ENCODE data around the gene SHISA9.

The SHISA9 gene

DNA sequence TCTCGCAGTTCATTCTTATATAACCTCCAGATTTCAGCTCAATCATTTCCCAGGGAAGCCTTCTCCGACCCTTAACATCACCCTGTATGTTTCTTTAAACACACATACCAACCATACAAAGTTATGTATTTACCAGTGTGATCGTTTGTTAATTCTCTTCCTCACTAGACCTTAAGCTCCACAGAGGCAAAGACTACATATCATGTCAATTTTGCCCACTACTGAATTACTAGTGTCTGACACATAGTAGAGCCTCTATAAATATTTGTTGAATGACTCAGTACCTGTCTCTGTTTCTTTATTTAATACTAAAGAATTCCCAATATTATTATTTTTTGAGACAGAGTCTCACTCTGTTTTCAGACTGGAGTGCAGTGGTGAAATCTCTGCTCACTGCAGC, 137.2 kb downstream of the SHISA9 start:
- TF ChIP-seq TAF1 (IDR thresholded peaks at IDR 0.05; ENCODE audit: borderline replicate concordance, insufficient read depth, low read length) (no peak), POLR2AphosphoS5 (IDR thresholded peaks at IDR 0.05; ENCODE audit: low read depth, low read length) (no peak), FOXP2 (optimal IDR thresholded peaks at IDR 0.05; ENCODE audit: borderline replicate concordance, extremely low read depth, extremely low read length, insufficient read depth) (no peak), SIN3A (IDR thresholded peaks at IDR 0.05; ENCODE audit: borderline replicate concordance, insufficient read depth, low read length) (no peak)
- TF ChIP-seq, protein P1, sequence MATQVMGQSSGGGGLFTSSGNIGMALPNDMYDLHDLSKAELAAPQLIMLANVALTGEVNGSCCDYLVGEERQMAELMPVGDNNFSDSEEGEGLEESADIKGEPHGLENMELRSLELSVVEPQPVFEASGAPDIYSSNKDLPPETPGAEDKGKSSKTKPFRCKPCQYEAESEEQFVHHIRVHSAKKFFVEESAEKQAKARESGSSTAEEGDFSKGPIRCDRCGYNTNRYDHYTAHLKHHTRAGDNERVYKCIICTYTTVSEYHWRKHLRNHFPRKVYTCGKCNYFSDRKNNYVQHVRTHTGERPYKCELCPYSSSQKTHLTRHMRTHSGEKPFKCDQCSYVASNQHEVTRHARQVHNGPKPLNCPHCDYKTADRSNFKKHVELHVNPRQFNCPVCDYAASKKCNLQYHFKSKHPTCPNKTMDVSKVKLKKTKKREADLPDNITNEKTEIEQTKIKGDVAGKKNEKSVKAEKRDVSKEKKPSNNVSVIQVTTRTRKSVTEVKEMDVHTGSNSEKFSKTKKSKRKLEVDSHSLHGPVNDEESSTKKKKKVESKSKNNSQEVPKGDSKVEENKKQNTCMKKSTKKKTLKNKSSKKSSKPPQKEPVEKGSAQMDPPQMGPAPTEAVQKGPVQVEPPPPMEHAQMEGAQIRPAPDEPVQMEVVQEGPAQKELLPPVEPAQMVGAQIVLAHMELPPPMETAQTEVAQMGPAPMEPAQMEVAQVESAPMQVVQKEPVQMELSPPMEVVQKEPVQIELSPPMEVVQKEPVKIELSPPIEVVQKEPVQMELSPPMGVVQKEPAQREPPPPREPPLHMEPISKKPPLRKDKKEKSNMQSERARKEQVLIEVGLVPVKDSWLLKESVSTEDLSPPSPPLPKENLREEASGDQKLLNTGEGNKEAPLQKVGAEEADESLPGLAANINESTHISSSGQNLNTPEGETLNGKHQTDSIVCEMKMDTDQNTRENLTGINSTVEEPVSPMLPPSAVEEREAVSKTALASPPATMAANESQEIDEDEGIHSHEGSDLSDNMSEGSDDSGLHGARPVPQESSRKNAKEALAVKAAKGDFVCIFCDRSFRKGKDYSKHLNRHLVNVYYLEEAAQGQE (IDR thresholded peaks at IDR 0.05; ENCODE audit: insufficient read depth in 1 of 2, low read depth in 2 of 2, low read length in 2 of 2), result no peak

DNA sequence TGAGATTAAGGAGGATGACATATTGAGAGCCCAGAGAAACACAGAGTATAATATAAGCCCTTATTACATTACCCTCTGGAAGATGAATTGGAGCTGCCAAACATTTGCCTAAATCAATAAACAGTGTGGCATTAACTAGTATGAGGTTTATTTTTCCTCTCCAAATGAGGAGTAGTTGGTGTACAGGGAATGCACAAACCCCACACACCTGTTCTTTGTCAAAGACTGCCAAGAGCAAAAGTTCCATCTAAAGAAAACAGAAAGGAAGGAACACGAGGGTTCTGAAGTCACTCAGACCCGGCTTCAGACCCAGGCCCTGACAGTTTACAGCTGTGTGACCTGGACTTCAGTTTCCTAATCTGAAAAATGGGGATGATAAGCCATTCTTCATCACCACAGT, 138.1 kb downstream of the SHISA9 start:
- no peak for TF ChIP-seq SIN3A (IDR thresholded peaks at IDR 0.05; ENCODE audit: borderline replicate concordance, insufficient read depth, low read length)

DNA sequence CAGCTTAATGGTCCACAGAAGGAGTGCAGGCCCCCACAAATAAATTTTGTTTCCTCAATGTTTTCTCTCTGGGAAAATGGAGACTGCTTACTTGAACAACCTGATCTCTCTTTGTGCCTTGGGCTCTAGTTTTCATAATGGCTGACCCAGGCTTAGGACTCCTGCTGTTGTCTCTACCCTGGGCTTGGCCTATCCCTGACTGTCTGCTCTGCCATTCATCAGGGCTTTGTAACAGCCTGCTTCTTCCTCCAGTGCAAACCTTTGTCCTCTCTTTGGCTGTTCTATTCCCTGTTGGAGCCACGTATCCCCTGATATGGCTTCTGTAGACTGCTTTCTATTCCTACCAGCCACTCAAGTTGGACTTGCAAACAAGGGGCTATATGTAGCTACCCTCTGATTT, 139.8 kb downstream of the SHISA9 start:
- TF ChIP-seq SIN3A (IDR thresholded peaks at IDR 0.05; ENCODE audit: borderline replicate concordance, insufficient read depth, low read length) (no peak), POLR2AphosphoS5 (IDR thresholded peaks at IDR 0.05; ENCODE audit: low read depth, low read length) (no peak), TAF1 (IDR thresholded peaks at IDR 0.05; ENCODE audit: borderline replicate concordance, insufficient read depth, low read length) (no peak), FOXP2 (optimal IDR thresholded peaks at IDR 0.05; ENCODE audit: borderline replicate concordance, extremely low read depth, extremely low read length, insufficient read depth) (no peak)
- TF ChIP-seq, protein P1 (IDR thresholded peaks at IDR 0.05; ENCODE audit: insufficient read depth in 1 of 2, low read depth in 2 of 2, low read length in 2 of 2), result no peak

DNA sequence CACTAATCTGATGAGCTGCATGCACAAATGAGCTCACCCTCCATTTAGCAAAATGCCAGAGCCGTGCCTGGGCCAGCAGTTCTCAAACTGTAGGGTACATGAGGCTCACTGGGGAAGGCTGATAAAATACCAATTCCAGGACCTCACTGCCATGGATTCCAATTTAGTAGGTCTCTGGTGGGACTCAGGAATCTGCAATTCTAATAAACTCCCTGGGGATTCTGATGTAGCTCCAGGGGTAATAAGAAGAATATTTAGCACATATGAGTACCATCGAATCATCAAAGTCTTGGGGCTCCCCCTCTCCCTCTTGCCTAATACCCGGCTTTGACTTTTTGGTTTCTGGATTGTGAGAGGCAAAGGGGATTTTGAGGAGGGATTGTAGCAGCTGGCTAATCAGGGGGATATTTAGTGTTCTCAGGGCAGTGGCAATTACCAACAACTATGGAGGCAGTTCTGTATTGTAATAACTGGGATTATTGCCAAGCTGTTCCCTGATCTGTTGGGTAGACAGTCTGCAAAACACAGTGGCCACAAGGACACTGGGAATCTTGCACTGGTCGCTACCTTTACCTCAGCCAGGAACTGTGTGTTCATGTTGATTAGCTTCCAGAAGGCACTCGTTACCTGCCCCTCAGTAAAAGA, 140.4 kb downstream of the SHISA9 start:
- no peak for TF ChIP-seq FOXP2 (optimal IDR thresholded peaks at IDR 0.05; ENCODE audit: borderline replicate concordance, extremely low read depth, extremely low read length, insufficient read depth)
- no peak for TF ChIP-seq SIN3A (IDR thresholded peaks at IDR 0.05; ENCODE audit: borderline replicate concordance, insufficient read depth, low read length)
- no peak for TF ChIP-seq TAF1 (IDR thresholded peaks at IDR 0.05; ENCODE audit: borderline replicate concordance, insufficient read depth, low read length)
- TF ChIP-seq, protein P1 (IDR thresholded peaks at IDR 0.05; ENCODE audit: insufficient read depth in 1 of 2, low read depth in 2 of 2, low read length in 2 of 2), result no peak
- TF ChIP-seq POLR2AphosphoS5 (IDR thresholded peaks at IDR 0.05; ENCODE audit: low read depth, low read length), result no peak

DNA sequence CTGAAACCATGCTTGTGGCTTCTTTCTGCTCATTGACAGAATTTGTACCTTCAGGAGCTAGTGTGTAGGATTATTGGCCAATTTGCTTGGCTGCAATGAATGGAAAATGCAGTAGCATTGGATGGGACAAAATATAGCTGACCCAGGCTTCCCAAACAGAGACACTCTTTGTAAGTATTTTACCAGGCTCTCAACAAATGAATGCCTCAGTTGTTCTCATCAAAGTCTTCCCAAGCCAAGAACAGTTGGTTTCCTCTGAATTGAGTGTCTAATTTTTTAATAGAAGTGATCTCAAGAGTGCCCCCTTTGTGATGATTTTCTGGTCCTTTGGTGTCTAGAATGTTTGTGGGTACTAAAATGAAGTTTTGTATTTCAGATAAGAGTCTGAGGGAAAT, 140.9 kb downstream of the SHISA9 start:
- TF ChIP-seq TAF1 (IDR thresholded peaks at IDR 0.05; ENCODE audit: borderline replicate concordance, insufficient read depth, low read length) (no peak), FOXP2 (optimal IDR thresholded peaks at IDR 0.05; ENCODE audit: borderline replicate concordance, extremely low read depth, extremely low read length, insufficient read depth) (no peak), POLR2AphosphoS5 (IDR thresholded peaks at IDR 0.05; ENCODE audit: low read depth, low read length) (no peak), SIN3A (IDR thresholded peaks at IDR 0.05; ENCODE audit: borderline replicate concordance, insufficient read depth, low read length) (no peak)
- TF ChIP-seq, protein P1 (IDR thresholded peaks at IDR 0.05; ENCODE audit: insufficient read depth in 1 of 2, low read depth in 2 of 2, low read length in 2 of 2), result no peak
